Ishikawa (cell line): Measurements from ENCODE around the gene TMX4.

ENCODE experiments used
- CEBPB ChIP-seq: IDR thresholded peaks from 2 replicates; pipeline ENCODE4 v1.6.1; 2012
- CREB1 ChIP-seq: IDR thresholded peaks from 2 replicates; pipeline ENCODE4 v1.6.1; 2012; ENCODE audit warnings: low read depth
- EGR1 ChIP-seq: IDR thresholded peaks from 2 replicates; pipeline ENCODE4 v1.6.1; 2012
- EP300 ChIP-seq: IDR thresholded peaks from 2 replicates; pipeline ENCODE4 v1.6.1; 2012; ENCODE audit warnings: borderline replicate concordance
- FOXM1 ChIP-seq: IDR thresholded peaks from 2 replicates; pipeline ENCODE4 v1.6.1; 2012; ENCODE audit warnings: low read depth, borderline replicate concordance
- NFIC ChIP-seq: IDR thresholded peaks from 2 replicates; pipeline ENCODE4 v1.6.1; 2012
- RAD21 ChIP-seq: IDR thresholded peaks from 2 replicates; pipeline ENCODE4 v1.6.1; 2012; ENCODE audit warnings: low read depth
- TAF1 ChIP-seq: IDR thresholded peaks from 2 replicates; pipeline ENCODE4 v1.6.1; 2012; ENCODE audit warnings: low read depth, mild to moderate bottlenecking
- TCF12 ChIP-seq: IDR thresholded peaks from 2 replicates; pipeline ENCODE4 v1.6.1; 2012; ENCODE audit warnings: low read depth
- TEAD4 ChIP-seq: IDR thresholded peaks from 2 replicates; pipeline ENCODE4 v1.6.1; 2012
- YY1 ChIP-seq: IDR thresholded peaks from 2 replicates; pipeline ENCODE4 v1.6.1; 2012; ENCODE audit warnings: low read depth
- ZBTB7A ChIP-seq: IDR thresholded peaks from 2 replicates; pipeline ENCODE4 v1.6.1; 2012; ENCODE audit warnings: low read depth
- TF ChIP-seq, protein P1 (sequence below): IDR thresholded peaks from 2 replicates; pipeline ENCODE4 v1.6.1; 2012; ENCODE audit warnings: low read depth, mild to moderate bottlenecking
- TF ChIP-seq, protein P2 (sequence below): IDR thresholded peaks from 2 replicates; pipeline ENCODE4 v1.6.1; 2012
- TF ChIP-seq, protein P3 (sequence below): IDR thresholded peaks from 2 replicates; pipeline ENCODE4 v1.6.1; 2012

The TMX4 gene

DNA sequence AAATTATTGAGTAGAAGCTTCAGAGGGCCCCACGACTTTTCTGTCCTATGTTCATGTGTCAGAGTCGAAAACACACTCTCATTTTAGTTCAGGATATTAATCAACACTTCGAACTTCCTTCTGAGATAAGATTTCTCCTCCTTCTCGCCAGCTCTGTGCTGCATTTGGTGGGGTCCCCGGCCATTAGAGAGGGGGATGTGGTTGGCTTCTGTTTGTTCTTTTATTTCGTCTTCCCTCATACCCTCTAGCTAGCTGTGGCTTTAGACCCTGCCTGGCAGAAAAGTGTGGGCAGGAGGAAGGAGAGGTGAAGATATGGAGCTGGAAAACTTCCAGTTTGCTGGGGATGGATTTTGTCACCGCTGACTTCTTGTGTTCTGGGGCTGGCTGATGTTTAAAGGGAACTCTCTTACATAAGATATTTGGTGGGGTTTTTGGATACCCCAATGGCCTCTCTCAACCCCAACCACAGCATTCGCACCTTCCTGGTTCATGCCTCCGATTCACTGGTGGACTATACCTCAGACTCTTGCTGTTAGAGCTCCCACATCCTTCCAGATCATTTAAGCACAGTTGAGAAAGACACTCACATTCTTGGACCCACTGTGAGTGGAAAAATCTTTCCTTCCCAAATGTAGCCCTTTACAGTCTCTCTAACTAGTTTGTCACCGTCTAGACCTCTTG lies 30.7 kb upstream of the TMX4 start:
- TF ChIP-seq, protein P1, sequence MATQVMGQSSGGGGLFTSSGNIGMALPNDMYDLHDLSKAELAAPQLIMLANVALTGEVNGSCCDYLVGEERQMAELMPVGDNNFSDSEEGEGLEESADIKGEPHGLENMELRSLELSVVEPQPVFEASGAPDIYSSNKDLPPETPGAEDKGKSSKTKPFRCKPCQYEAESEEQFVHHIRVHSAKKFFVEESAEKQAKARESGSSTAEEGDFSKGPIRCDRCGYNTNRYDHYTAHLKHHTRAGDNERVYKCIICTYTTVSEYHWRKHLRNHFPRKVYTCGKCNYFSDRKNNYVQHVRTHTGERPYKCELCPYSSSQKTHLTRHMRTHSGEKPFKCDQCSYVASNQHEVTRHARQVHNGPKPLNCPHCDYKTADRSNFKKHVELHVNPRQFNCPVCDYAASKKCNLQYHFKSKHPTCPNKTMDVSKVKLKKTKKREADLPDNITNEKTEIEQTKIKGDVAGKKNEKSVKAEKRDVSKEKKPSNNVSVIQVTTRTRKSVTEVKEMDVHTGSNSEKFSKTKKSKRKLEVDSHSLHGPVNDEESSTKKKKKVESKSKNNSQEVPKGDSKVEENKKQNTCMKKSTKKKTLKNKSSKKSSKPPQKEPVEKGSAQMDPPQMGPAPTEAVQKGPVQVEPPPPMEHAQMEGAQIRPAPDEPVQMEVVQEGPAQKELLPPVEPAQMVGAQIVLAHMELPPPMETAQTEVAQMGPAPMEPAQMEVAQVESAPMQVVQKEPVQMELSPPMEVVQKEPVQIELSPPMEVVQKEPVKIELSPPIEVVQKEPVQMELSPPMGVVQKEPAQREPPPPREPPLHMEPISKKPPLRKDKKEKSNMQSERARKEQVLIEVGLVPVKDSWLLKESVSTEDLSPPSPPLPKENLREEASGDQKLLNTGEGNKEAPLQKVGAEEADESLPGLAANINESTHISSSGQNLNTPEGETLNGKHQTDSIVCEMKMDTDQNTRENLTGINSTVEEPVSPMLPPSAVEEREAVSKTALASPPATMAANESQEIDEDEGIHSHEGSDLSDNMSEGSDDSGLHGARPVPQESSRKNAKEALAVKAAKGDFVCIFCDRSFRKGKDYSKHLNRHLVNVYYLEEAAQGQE, result no peak
- TF ChIP-seq, protein P2, sequence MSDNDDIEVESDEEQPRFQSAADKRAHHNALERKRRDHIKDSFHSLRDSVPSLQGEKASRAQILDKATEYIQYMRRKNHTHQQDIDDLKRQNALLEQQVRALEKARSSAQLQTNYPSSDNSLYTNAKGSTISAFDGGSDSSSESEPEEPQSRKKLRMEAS, result no peak
- TF ChIP-seq FOXM1, result no peak
- no peak for TF ChIP-seq CREB1
- no peak for TF ChIP-seq TCF12
- TF ChIP-seq RAD21, result no peak
- no peak for TF ChIP-seq TEAD4
- TF ChIP-seq ZBTB7A, result no peak
- TF ChIP-seq TAF1, result no peak

DNA sequence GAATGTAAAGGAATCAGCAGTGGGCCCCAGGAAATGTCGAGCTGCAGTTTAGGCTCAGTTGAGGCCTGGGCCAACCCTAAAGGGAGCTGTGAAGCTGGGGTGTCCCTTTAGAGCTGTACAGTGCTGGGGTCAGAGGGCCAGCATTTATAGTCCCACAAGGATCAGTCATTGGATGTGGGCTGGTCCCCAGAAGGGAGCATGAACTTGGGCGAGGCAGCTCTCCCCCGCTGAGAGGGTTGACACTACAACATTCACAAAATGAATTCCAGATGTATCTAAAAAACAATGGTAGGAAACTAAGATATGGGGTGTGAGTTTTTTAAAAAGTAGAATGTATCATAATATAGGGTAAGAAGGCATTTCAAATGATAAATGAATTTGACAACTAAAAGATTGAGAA lies 29.7 kb upstream of the TMX4 start:
- TF ChIP-seq TEAD4 (no peak), TCF12 (no peak), EP300 (no peak), YY1 (no peak), CEBPB (no peak), EGR1 (no peak), RAD21 (no peak), FOXM1 (no peak), TAF1 (no peak), NFIC (no peak), CREB1 (no peak), ZBTB7A (no peak)
- TF ChIP-seq, protein P3, sequence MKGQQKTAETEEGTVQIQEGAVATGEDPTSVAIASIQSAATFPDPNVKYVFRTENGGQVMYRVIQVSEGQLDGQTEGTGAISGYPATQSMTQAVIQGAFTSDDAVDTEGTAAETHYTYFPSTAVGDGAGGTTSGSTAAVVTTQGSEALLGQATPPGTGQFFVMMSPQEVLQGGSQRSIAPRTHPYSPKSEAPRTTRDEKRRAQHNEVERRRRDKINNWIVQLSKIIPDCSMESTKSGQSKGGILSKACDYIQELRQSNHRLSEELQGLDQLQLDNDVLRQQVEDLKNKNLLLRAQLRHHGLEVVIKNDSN, result no peak
- TF ChIP-seq, protein P2, result no peak
- TF ChIP-seq, protein P1, result no peak

DNA sequence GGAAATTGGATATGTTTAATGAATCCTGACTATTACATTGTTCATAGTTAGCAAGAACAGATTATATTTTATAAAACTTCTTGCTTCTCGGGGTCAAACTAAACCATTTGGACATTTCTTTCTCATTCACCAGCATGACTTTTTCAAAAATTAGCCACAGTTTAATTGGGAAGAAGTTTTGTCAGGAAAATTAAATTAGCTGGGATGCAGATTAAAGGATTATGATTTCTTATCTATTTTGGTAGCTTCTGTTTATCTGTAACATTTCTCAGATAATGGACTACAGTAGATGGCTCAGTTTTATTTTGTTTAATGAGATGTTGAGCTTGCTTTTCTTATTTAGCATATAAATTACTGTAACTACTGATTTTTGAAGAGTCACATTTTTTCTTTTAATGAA lies 26.4 kb upstream of the TMX4 start:
- TF ChIP-seq EP300, result no peak
- TF ChIP-seq NFIC, result no peak
- TF ChIP-seq, protein P2, result no peak
- TF ChIP-seq TAF1, result no peak
- TF ChIP-seq, protein P3, result no peak
- no peak for TF ChIP-seq CREB1
- no peak for TF ChIP-seq TEAD4
- TF ChIP-seq YY1, result no peak
- no peak for TF ChIP-seq TCF12
- TF ChIP-seq, protein P1, result no peak
- no peak for TF ChIP-seq FOXM1
- TF ChIP-seq EGR1, result no peak
- no peak for TF ChIP-seq RAD21

DNA sequence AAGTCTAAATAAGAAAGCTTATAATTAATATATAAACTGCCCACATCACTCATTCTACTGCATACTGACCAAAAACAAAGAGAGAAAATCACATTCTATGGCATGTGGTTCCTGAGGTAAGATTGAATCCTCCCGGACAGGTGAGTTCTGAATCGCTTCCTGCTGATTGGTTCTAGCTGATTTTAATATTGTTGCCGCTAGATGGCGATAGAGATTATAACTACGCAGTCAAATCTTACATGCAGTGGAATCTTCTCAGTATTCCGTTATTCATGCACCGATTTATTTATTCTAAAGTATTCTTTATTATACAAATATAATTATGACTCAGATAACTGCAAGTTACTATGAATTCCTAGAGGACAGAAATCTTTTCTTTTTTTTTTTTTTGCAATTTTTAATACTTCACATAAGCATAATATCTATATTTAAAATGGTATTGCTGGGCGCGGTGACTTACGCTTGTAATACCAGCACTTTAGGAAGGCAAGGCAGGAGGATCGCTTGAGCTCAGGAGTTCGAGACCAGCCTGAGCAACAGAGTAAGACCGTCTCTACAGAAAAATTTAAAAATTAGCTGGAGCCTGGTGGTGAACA lies 24.2 kb upstream of the TMX4 start:
- no peak for TF ChIP-seq YY1
- no peak for TF ChIP-seq NFIC
- peak; percentile 73 for TF ChIP-seq RAD21
